Stomach (tissue), 4 donors: ENCODE data around the gene C9.

Source experiments
- CTCF ChIP-seq, 7 experiments: fragments of 450-650 bp in 4 of 7; fragments of 200-600 bp in 3 of 7; sonication (generic) in 3 of 7; IDR thresholded peaks; one replicate each; pipeline ENCODE4 v1.5.1; 2016 to 2019; ENCODE audit warnings: antibody characterized with exemption in 7 of 7, control low read depth in 2 of 7, mild to moderate bottlenecking in 1 of 7
- EP300 ChIP-seq: sonication (generic); formaldehyde crosslinking; IDR thresholded peaks from one replicate; pipeline ENCODE4 v1.6.1; 2017; ENCODE audit warnings: antibody characterized with exemption
- POLR2A ChIP-seq, 4 donors: fragments of 450-650 bp; IDR thresholded peaks; one replicate each; pipeline ENCODE4 v1.6.1; 2016; ENCODE audit warnings: antibody characterized with exemption in 4 of 4, control low read depth in 2 of 4, mild to moderate bottlenecking in 1 of 4, moderate library complexity in 1 of 4
- POLR2AphosphoS5 ChIP-seq, 3 donors: sonication (generic); formaldehyde crosslinking; IDR thresholded peaks; one replicate each; pipeline ENCODE4 v1.6.1; 2016; ENCODE audit warnings: antibody characterized with exemption in 3 of 3

DNA sequence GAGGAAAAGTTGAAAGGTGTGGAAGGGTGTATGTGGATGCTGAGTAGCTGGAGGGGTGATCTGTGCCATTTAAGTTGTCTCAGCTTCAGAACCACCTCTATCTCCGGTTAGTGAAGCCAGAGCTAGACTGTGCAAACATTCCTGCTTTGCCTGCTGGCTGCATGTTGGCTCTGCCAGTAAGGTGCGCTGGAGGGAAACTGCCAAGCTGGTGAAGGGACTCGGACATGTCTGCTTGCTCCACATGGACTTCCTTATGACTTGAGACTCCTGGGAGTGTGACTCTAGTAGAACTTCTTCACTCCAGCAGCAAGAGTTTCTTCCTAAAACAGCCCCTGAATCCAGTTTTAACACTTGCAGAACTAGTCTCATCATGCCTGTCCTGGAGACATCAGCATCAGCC lies 32.5 kb upstream of the C9 start:
- TF ChIP-seq POLR2AphosphoS5 (IDR thresholded peaks at IDR 0.05), result no peak
- no peak for TF ChIP-seq EP300
- no peak for TF ChIP-seq POLR2A (IDR thresholded peaks at IDR 0.05)
- TF ChIP-seq CTCF (IDR thresholded peaks at IDR 0.05), result no peak
